GM19043 (cell line): ENCODE results near the gene LMAN2.
"Not testable (repeated sequence)": the region's sequence is repeated elsewhere in the genome, so short reads cannot be mapped to it uniquely, and the experiment has no call there.

Source experiments
- ATAC-seq: cut with Tn5 transposase; IDR thresholded peaks from one replicate; pipeline ENCODE4 v1.9.1; 2021; ENCODE audit warnings: low read depth; ENCODE audit not compliant: unreplicated experiment

The LMAN2 gene

GRCh38 chr5:177378884-177379883, 27.7 kb upstream of the LMAN2 start:
- peak; percentile 67 for ATAC-seq

- ATAC-seq: no peak
Measured at GRCh38 chr5:177377851-177378776, 26.6 kb upstream of the LMAN2 start.

GRCh38 chr5:177376107-177376506, 24.6 kb upstream of the LMAN2 start:
- ATAC-seq: no peak

DNA sequence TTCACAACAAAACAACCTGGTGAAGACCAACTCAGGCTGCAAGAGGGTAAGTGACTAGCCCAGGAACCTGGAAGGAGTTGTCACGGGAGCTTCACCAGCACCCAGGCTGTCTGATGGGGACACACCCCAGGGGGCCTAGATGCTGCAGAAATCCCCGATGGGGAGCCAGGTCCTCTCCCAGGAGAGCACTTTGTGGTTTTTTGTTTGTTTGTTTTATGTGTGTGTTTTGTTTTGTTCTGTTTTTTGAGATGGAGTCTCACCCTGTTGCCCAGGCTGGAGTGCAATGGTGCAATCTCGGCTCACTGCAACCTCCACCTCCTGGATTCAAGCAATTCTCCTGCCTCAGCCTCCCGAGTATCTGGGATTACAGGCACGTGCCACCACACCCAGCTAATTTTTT, 24.0 kb upstream of the LMAN2 start:
- not testable (repeated sequence) for ATAC-seq

DNA sequence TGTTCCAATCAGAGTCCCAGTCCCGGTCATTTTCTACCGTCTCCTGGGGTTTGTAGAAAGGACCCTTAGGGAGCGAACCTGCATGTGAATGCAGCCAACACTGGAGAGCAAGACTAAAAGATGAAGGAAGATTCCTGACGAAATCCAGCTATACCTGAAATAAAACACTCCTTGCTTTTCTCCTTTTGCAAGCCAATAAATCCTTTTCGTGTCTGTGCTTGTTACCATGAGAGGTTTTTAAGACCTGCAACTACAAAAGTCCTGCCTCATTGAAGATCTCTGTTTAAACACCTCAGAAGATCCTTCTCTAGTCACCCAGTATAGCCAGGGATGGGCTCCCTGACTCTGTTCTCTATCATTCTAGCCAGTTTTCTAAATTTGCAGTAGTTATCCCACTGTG, 22.7 kb upstream of the LMAN2 start:
- ATAC-seq: no peak

DNA sequence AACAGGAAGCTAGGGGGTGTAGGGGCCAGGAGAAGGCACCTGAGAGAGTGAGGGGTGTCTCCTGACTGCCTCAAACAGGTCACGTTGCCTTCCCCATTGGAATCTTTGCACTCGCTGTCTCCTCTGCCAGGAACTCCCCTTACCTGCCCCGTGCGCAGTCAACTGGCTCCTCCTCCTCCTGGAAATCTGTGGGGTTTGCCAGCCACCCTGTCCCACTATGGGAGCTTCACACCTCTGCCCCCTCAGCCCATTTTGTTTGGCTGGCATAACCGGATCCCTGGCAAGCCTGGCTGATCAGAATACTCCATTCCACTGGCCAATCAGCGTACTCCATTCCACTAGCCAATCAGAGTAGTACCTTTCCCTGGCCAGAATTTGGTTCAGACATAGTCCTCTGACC, 22.3 kb upstream of the LMAN2 start:
- no peak for ATAC-seq

GRCh38 chr5:177372910-177373309, 21.4 kb upstream of the LMAN2 start:
- ATAC-seq: no peak

DNA sequence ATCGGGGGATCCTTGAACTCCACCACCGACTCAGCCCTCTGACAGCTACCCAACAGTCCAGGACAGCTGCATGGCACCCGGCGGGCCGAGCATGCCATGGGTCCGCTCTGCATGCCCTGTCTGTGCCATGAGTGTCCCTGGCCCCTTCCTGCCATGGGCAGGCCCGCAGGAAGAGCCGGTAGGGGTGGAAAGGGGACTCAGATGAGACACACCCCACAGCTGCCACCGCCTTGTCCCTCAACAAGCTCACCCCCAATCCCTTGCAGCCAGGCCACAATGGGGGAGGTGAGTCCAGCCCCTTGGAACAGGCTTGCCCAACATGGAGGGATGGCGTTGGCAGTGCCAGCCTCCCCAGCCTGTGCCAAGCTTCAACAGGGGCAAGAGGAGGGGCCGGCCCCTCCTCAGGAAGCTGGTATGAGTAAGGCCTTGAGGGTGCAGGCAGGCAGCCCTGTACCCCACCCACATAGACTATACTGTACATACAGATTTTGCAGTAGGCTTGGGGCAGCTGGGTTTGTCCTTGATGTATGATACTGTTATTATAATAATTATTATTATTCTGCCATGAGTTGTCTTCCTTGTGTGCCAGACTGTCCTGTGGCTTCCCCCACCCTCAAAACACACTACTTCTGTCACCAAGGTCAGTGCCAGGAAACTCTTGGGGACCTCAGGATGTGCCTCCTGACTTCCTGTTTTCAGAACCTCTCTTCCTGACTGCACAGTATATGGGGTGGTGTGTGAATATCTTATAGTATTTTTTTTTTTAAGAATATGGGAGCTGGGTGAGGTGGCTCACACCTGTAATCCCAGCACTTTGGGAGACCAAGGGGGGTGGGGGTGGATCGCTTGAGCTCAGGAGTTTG, 20.8 kb upstream of the LMAN2 start:
- no peak for ATAC-seq

GRCh38 chr5:177371120-177372033, 19.9 kb upstream of the LMAN2 start:
- ATAC-seq: no peak

DNA sequence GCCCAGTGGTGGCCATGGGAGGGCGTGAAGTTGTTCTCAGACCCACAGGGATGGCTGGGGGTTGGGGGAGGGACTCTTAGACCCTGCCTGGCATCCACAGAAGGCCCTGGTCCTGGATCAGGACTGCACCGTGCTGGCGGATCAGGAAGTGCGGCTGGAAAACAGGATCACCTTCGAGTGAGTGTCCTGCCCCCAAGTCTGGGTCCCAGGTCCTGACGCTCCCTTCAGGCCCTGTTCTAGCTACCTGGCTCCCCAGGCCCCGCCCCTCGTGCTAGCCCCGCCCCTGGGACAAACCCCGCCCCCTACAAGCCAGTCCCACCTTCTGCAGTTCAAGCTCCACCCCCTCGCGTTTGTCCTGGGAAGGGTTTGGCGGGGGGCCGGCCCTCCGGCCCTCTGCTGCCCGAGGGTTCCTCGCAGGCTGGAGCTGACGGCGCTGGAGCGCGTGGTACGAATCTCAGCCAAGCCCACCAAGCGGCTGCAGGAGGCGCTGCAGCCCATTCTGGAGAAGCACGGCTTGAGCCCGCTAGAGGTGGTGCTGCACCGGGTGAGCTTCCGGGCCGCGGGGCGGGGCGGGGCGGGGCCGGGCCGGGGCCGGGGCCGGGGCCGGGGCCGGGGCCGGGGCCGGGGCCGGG, 19.1 kb upstream of the LMAN2 start:
- ATAC-seq: peak; percentile 54

DNA sequence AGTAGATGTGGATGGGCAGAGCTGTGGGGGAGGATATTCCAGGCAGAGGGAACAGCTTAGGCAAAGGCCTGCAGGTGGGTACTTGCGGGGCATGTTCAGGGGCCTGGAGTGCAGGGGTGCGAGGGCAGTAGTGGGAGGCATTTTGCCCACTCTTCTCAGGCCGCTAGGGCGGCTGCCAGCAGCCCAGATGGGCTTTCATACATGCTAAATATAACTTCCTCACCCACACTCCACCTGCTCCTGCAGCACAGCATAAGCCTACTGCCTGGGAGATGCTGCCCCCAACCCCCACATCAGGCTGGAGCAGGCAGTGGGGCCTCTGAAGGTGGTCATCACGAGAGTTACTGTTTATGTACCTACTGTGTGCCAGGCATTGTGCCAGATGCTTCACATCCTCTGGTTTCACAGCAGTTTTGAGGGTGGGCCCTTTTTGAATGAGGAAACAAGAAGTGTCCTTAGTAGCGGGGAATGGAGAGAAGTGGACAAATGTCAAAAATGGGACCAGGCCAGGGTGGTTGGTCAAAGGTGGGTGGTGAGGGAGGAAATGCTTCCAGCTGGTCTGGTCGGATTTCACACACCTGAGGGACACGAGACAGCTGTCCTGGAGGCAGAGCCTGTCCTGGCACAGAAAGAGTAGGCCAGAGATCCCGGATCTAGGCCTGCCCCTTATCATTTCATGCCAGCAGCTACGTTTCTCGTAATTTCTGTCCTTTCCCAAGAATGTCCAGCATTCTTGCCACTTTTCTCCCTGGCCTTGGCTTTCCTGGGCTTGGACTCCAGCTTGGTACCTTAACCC, 18.4 kb upstream of the LMAN2 start:
- no peak for ATAC-seq

GRCh38 chr5:177368869-177369644, 17.6 kb upstream of the LMAN2 start:
- ATAC-seq: no peak

GRCh38 chr5:177367981-177368868, 16.8 kb upstream of the LMAN2 start:
- ATAC-seq: no peak

GRCh38 chr5:177367323-177367848, 15.9 kb upstream of the LMAN2 start:
- ATAC-seq: no peak

- no peak for ATAC-seq
Measured at GRCh38 chr5:177366528-177367322, 15.3 kb upstream of the LMAN2 start.
